Prostate gland (tissue), 2 donors: Measurements from ENCODE around the gene ZMYM2. TPM values are rescaled to one million over a fixed set of nuclear protein-coding genes. Genes with fewer than 3 reads are reported as not detected.

Experiments
- DNase-seq: peaks from one replicate; pipeline ENCODE4 v3.0.0-alpha.2; 2019; ENCODE audit warnings: low spot score
- H3K27ac ChIP-seq, 2 donors: fragments of 200-600 bp; sonication (generic); 2 replicates each; pipeline ENCODE4 v1.5.1; 2017 to 2019
- H3K27me3 ChIP-seq: fragments of 200-600 bp; sonication (generic); replicated peaks from 2 replicates; pipeline ENCODE4 v1.5.1; 2019; ENCODE audit not compliant: insufficient read depth
- H3K36me3 ChIP-seq, 2 donors: fragments of 200-600 bp; sonication (generic); 1 replicate in 1 of 2; 2 replicates in 1 of 2; pipeline versions ENCODE4 v1.5.1 to v1.8.1; 2017 to 2019
- H3K4me1 ChIP-seq: fragments of 200-600 bp; sonication (generic); replicated peaks from 2 replicates; pipeline ENCODE4 v1.5.1; 2019
- H3K4me3 ChIP-seq, 2 donors: fragments of 200-600 bp; sonication (generic); 2 replicates each; pipeline ENCODE4 v1.5.1; 2017 to 2019
- H3K9me3 ChIP-seq: fragments of 200-600 bp; sonication (generic); 2 replicates; pipeline ENCODE4 v1.5.1; 2017
- POLR2A ChIP-seq: fragments of 450-650 bp; IDR thresholded peaks from one replicate; pipeline ENCODE4 v1.6.1; 2016; ENCODE audit warnings: antibody characterized with exemption, mild to moderate bottlenecking
- POLR2AphosphoS5 ChIP-seq: sonication (generic); formaldehyde crosslinking; IDR thresholded peaks from one replicate; pipeline ENCODE4 v1.6.1; 2017; ENCODE audit warnings: antibody characterized with exemption
- WGBS: methylation state at CpG from one replicate; pipeline ENCODE4 v1.1.5; 2018; 5-methylcytosine and 5-hydroxymethylcytosine counted together
- intact Hi-C: fragments of 100-400 bp; cut with DNase I; formaldehyde crosslinking; loops from one replicate; pipeline ENCODE4 v1.14.2; 2022
- total RNA-seq, 2 donors: library from RNA; depleted of rRNA; stranded (reverse); fragments of >200 nt; gene quantifications; one replicate each; pipeline ENCODE4 v1.1.0, GENCODE V29; 2016
- TF ChIP-seq, protein P1 (sequence below), 4 experiments: fragments of 200-600 bp in 2 of 4; fragments of 450-650 bp in 2 of 4; sonication (generic) in 2 of 4; IDR thresholded peaks; 1 replicate in 3 of 4; 2 replicates in 1 of 4; pipeline ENCODE4 v1.5.1; 2016 to 2019; ENCODE audit warnings: antibody characterized with exemption in 4 of 4, mild to moderate bottlenecking in 2 of 4, moderate library complexity in 2 of 4

ZMYM2 gene
- total RNA-seq, 2 donors from 2014 or later = 70.7 to 95.6 TPM

DNA sequence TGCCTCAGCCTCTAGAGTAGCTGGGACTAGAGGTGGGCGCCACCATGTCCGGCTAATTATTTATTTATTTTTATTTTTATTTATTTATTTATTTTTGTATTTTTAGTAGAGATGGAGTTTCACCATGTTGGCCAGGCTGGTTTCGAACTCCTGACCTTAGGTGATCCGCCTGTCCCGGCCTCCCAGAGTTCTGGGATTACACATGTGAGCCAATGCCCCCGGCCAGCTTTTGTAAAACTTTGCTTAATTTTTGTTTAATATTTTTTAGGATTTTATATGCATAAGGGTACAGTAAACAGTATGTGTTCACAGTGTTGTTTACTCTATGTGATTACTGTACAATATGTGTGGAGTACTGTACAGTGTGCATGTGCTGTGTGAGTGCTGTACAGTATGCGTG lies 98.7 kb downstream of the ZMYM2 start:
- Histone ChIP-seq H3K27me3 (no peaks in the 10 kb centered on the region), H3K27ac (no peak overlapping the region), H3K9me3 (no peaks in the 10 kb centered on the region), H3K4me1 (no peaks in the 10 kb centered on the region), H3K4me3 (no peak overlapping the region), H3K36me3 (no peaks in the 10 kb centered on the region)
- intact Hi-C loops = no loop called here
- TF ChIP-seq, protein P1, sequence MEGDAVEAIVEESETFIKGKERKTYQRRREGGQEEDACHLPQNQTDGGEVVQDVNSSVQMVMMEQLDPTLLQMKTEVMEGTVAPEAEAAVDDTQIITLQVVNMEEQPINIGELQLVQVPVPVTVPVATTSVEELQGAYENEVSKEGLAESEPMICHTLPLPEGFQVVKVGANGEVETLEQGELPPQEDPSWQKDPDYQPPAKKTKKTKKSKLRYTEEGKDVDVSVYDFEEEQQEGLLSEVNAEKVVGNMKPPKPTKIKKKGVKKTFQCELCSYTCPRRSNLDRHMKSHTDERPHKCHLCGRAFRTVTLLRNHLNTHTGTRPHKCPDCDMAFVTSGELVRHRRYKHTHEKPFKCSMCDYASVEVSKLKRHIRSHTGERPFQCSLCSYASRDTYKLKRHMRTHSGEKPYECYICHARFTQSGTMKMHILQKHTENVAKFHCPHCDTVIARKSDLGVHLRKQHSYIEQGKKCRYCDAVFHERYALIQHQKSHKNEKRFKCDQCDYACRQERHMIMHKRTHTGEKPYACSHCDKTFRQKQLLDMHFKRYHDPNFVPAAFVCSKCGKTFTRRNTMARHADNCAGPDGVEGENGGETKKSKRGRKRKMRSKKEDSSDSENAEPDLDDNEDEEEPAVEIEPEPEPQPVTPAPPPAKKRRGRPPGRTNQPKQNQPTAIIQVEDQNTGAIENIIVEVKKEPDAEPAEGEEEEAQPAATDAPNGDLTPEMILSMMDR (IDR thresholded peaks at IDR 0.05) = no peak
- TF ChIP-seq POLR2A (no peak), POLR2AphosphoS5 (no peak)
- no peak for DNase-seq
- WGBS = 97% methylated on average over 7 of the region's 7 CpGs

DNA sequence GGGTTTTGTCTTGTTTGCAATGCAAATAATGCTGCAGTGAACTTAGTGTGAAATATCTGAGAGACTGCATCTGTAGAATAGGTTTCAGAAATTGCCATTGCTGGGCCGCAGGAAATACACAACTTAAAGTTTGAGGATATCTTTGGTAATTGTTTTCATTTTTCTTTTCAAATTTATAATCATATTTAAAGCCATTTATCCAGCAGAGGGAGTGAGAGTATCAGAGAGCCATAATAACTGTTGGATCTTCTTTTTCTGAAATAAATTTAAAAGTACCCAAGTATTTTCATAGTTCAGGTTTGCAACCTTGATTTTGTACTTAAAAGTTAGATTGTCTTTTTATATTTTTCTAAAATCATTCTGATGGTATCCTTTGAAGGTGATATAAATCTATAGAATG lies 99.4 kb downstream of the ZMYM2 start:
- intact Hi-C loops = no loop called here
- Histone ChIP-seq H3K9me3 (no peaks in the 10 kb centered on the region), H3K36me3 (no peaks in the 10 kb centered on the region), H3K4me3 (no peak overlapping the region), H3K27me3 (no peaks in the 10 kb centered on the region), H3K4me1 (no peaks in the 10 kb centered on the region), H3K27ac (no peak overlapping the region)
- 93% methylated on average over 1 of the region's 1 CpG for WGBS
- DNase-seq = no peak
- TF ChIP-seq POLR2A (no peak), POLR2AphosphoS5 (no peak)
- TF ChIP-seq, protein P1 (IDR thresholded peaks at IDR 0.05) = no peak

DNA sequence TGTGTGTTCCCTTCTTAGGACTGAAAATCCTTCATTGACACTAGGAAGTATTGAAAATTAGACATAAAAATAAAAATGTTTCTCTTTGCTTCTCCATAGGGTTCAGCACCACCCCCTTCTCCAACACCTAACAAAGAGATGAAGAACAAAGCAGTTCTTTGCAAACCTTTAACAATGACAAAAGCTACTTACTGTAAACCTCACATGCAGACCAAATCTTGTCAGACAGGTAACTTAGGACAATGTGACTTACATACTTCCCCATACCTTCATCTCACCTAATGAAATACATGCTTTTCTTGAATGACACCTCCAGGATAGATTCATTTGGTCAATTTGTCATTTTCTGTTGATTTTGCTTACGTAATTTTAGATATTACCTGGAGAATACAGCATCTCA lies 99.9 kb downstream of the ZMYM2 start:
- no peak overlapping the region for H3K27ac ChIP-seq
- no peak overlapping the region for H3K4me3 ChIP-seq
- TF ChIP-seq, protein P1 (IDR thresholded peaks at IDR 0.05) = no peak
- WGBS = 95% methylated on average over 1 of the region's 1 CpG
- H3K4me1 ChIP-seq = no peaks in the 10 kb centered on the region
- no peaks in the 10 kb centered on the region for H3K36me3 ChIP-seq
- DNase-seq = no peak
- H3K9me3 ChIP-seq = no peaks in the 10 kb centered on the region
- H3K27me3 ChIP-seq = no peaks in the 10 kb centered on the region
- intact Hi-C loops = no loop called here

DNA sequence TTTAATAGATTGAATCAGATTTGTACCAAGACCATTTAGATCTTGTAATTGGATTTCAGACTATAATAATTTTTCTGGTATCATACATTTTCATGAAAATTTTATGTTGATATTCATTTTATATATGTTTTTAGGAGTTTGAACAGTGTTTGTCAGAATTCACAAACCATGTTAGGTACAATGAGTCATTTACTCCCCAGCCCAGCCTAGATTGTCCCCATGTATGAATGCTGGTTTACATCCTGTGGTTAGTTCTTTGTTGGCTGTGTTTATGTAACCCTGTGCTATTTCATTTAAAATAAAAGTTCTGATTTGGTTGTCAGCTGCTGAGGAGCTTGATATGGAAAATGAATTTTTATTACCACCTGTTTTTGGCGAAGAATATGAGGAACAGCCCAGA lies 105.6 kb downstream of the ZMYM2 start:
- TF ChIP-seq POLR2A (no peak), POLR2AphosphoS5 (no peak)
- TF ChIP-seq, protein P1 (IDR thresholded peaks at IDR 0.05) = no peak
- 98% methylated on average over 1 of the region's 1 CpG for WGBS
- no peak for DNase-seq

DNA sequence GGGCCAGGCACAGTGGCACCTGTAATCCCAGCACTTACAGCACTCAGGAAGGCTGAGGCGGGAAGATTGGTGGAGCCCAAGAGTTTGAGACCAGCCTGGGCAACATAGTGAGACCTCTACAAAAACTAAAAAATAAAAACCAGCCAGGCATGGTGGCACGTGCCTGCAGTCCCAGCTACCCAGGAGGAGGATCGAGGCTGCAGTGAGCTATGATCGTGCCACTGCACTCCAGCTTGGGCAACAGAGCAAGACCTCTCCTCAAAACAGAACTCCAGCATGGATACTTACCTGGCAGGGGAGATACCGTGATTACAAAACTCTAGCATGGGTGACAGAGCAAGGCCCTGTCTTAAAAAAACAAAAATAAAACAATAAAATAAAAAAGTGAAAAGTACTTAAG lies 107.0 kb downstream of the ZMYM2 start:
- Histone ChIP-seq H3K4me3 (no peak overlapping the region), H3K27ac (no peak overlapping the region), H3K27me3 (no peaks in the 10 kb centered on the region), H3K9me3 (no peaks in the 10 kb centered on the region), H3K4me1 (no peaks in the 10 kb centered on the region), H3K36me3 (peaks cover 0 to 9% of the 10 kb centered on the region in 2 donors)
- WGBS = 97% methylated on average over 5 of the region's 5 CpGs
- DNase-seq = no peak
- TF ChIP-seq, protein P1 (IDR thresholded peaks at IDR 0.05) = no peak
- TF ChIP-seq POLR2AphosphoS5 = no peak
- TF ChIP-seq POLR2A = no peak
- intact Hi-C loops = no loop called here

More for the DNA sequence above, 105.6 kb downstream of the ZMYM2 start:
- H3K27me3 ChIP-seq = no peaks in the 10 kb centered on the region
- no peak overlapping the region for H3K27ac ChIP-seq
- peaks cover 0 to 9% of the 10 kb centered on the region in 2 donors for H3K36me3 ChIP-seq
- no peaks in the 10 kb centered on the region for H3K9me3 ChIP-seq
- no peaks in the 10 kb centered on the region for H3K4me1 ChIP-seq
- intact Hi-C loops = no loop called here
- H3K4me3 ChIP-seq = no peak overlapping the region
